ENCODE data around the gene LIMS1.
"Not testable (repeated sequence)": the region's sequence is repeated elsewhere in the genome, so short reads cannot be mapped to it uniquely, and the experiment has no call there.

Gene LIMS1

GRCh38 chr2:108553209-108553919, 19.1 kb downstream of the LIMS1 start:
- no peak for DNase-seq

- peak; percentile 85 for DNase-seq
Measured at GRCh38 chr2:108554528-108554927, 20.3 kb downstream of the LIMS1 start.

GRCh38 chr2:108555572-108555971, 21.3 kb downstream of the LIMS1 start:
- DNase-seq: no peak

DNA sequence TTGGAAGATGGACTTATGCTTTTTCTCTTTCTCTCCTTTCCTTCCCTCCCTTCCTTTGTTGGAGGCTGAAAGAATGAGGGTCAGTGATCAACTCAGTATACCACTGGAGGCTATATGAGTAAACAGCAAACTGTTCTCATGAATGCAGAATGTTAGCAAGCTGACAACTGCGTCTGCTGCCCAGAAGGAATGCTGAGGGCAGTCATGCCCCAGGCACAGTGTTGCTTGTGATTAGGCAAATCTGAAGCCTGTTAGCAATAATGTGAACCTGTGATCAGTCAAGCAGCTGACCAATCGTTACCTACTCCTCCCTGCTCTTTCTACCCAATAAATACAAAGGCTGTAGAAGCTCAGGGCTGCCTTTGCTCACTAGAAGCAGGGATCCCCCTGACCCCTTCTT, 22.3 kb downstream of the LIMS1 start:
- DNase-seq: not testable (repeated sequence)

- DNase-seq: no peak
Measured at GRCh38 chr2:108560241-108560811, 26.1 kb downstream of the LIMS1 start.

DNA sequence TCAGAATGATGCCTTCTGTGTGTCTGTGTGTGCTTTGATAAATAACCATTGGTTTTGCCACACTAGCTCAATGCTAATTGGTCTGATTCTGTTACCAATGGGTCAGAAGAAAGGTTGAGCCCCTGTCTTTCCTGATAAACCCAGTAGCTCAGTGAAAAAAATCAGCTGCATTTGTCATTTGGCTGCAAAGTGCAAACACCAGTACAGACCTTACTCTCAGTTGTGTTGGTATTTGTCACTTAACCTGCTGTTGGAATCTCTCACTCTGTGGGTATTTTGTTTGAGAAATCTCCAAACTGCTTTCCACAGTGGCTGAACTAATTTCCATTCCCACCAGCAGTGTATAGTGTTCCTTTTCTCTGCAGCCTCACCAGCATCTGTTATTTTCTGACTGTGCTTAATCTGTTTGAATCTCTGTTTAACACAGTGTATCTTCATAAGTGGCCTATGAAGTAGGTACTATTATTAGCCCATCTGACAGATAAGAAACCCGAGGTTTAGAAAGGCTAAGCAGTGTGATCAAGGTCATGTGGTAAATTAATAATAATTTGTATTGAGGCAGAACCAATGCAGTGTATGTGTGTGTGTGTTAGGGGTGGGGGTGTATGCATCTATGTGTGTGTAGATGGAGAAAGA, 26.7 kb downstream of the LIMS1 start:
- DNase-seq: no peak

DNA sequence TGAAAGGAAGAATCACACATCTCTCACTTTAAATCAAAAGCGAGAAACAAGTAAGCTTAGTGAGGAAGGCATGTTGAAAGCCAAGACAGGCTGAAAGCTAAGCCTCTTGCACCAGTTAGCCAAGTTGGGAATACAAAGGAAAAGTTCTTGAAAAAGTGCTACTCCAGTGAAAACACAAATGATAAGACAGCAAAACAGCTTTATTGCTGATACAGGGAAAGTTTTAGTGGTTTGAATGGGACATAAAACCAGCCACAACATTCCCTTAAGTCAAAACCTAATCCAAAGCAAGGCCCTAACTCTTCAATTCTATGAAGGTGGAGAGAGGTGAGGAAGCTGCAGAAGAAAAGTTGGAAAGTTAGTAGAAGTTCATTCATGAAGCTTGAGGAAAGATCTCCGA, 28.0 kb downstream of the LIMS1 start:
- DNase-seq: no peak

- DNase-seq: no peak
Measured at GRCh38 chr2:108564510-108564909, 30.2 kb downstream of the LIMS1 start.

DNA sequence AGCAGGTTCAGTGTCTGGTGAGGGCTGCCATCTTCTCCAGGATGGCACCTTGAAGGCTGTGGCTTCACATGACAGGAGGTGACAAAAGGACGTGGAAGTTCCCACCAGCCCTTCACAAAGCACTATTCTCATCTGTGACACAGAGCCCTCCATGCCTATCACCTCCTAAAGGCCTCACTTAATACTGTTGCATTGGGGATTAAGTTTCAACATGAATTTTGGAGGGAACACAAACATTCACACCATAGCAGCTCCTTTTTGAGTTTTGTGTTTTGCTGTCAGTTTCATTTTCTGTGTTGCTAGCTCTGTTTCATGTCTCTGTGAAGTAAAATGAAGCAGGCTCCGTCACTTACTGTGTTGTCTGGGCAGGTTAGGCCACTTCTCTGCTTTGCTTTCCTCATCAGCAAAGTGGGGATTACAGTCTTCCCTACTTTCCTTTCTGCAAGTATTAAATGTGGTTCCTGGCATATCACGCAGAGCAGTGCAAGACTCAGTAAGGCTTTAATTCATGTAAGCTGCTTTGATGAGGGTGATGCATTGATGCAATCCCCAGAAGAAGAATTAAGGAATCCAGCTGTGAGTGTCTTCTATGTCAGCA, 31.6 kb downstream of the LIMS1 start:
- DNase-seq: no peak

DNA sequence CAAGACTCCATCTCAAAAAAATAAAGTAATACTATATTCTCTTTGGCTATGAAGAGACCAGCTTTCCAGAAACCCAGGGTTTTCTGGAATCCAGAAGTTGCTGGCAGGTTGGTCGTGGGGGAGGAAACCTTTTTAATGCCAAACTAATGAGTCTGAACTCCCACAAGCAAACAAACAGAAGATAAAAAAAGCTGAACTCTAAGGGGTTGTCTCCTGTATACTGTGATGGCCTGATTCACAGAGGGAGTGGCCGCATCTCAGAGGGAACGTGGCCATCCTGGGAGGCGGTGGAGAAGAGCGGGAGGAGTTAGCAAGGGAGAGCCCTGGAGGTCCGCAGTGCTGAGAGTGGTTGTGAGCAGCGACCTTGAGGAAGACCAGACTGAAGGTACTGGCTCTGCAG, 36.1 kb downstream of the LIMS1 start:
- DNase-seq: no peak

- DNase-seq: no peak
Measured at GRCh38 chr2:108571286-108571685, 37.0 kb downstream of the LIMS1 start.

GRCh38 chr2:108573061-108573460, 38.8 kb downstream of the LIMS1 start:
- no peak for DNase-seq

GRCh38 chr2:108574332-108574731, 40.1 kb downstream of the LIMS1 start:
- DNase-seq: no peak

DNA sequence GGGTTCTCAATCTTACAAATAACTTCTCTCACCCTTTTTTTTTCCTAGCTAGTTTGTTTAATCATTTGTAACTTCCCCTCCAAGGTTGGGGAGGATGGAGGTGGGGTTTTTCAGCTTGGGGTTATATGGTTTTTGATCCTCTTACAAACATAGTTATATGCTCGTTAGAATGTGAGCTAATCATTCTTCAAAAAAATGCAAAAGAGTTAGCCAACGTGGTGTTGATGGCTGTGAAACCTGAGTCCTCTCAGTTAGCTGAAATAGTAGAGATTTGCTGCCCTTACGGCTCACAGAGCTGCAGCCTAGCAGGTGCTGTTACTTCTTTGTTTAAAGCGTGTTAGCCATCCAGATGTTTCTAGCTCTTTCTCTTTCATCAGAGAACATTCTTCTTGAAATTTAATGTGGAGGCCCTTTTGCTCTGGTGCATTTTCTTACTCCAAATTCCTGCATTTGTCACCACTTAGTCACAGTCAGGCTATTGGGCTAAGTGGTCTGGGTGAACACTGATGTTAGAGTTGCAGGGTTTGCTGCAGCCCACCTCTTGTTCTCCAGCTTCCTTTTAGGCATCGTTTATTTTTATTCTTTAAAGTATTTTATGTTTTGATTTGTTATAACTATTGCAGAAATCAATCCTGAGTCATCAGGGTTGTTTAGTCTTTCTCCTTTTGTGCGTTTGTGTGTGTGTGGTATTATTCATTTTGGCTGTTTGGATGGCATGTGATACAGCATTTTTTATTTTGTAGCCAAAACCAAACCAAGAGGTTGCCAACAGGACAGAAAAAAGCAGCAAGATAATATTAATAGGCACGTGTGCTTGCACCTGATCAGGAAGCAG, 41.1 kb downstream of the LIMS1 start:
- no peak for DNase-seq

- no peak for DNase-seq
Measured at GRCh38 chr2:108577099-108577498, 42.8 kb downstream of the LIMS1 start.

GRCh38 chr2:108579623-108580022, 45.4 kb downstream of the LIMS1 start:
- no peak for DNase-seq

- DNase-seq: no peak
Measured at GRCh38 chr2:108580050-108580449, 45.8 kb downstream of the LIMS1 start.

GRCh38 chr2:108583903-108584520, 49.7 kb downstream of the LIMS1 start:
- DNase-seq: peak; percentile 84

DNA sequence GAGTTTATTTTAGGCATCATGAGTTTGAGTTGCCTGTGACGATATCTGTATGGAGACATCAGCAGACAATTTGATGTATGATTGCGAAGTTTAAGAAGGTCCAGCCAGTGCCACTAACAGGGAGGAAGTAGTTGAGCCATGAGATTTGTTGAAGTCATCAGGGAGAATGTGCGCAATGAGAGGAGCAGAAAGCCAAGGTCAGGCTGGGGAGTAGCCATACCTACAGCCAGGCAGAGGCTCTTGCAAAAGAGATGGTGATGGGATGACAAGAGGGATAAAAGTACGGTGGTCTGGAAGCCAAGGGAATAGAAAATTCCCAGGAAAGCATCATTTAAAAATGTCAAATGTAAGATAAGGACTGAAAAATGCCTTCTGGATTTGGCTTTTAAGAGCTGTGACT, 51.2 kb downstream of the LIMS1 start:
- no peak for DNase-seq

- DNase-seq: no peak
Measured at GRCh38 chr2:108586116-108586515, 51.8 kb downstream of the LIMS1 start.

DNA sequence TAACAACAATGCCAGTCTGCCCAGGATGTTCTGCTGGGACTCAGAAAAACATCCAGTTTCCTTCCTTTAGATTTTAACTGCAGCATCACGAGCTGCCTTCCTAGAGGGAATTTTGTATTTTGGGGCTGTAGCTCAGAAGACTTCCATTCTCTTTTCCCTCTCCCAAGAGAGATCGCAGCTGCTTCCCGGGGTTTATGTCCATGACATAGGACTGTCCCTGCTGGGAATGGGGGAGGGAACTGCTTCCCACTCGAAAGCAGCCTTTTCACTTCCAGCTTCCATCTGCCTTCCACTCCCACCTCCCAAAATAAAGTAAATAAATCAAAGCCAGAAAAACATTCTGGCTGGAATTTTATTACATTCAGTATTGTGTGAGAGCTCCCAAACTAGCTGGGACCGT, 52.4 kb downstream of the LIMS1 start:
- DNase-seq: no peak

DNA sequence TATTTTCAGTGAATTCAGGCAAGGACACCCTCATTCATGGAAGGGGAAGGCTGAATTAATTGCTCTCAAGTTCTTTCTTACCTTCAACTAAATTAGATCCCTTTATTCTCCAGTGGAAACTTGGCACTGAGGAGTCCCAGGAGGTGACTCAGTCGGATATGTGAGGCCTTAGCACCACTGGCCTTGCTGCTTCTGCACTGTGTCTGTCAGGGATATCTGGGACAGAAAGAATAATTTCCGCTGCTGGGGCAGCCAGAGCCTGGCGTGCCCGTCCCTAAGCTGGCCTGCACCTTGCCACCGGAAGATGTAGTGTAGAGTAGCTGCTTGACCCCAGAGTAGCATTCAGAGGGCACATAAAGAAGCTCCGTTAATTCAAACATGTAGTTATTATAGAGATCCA, 53.4 kb downstream of the LIMS1 start:
- no peak for DNase-seq
